ENCODE results near the gene GPR75. TPM values are rescaled to one million over a fixed set of nuclear protein-coding genes. Genes with fewer than 3 reads are reported as not detected.
"Not testable (repeated sequence)": the region's sequence is repeated elsewhere in the genome, so short reads cannot be mapped to it uniquely, and the experiment has no call there.

Gene GPR75
- total RNA-seq, 2 experiments from 2014 or later, result 2.9 to 3.3 TPM

- not testable (repeated sequence) for H3K36me3 Mint-ChIP-seq; H3K4me3 Mint-ChIP-seq; H3K27ac Mint-ChIP-seq; H3K9me3 Mint-ChIP-seq; H3K4me1 Mint-ChIP-seq; DNase-seq; ATAC-seq (ENCODE audit: low read depth); H3K27me3 Mint-ChIP-seq
- POLR2A ChIA-PET, result interaction anchor here (0.6 kb wide), 1 partner anchor 19 kb away, joined by 4 read pairs; no protein-coding TSS in a partner anchor
Measured at GRCh38 chr2:53841651-53842050, 18.1 kb downstream of the GPR75 start.

- Mint-ChIP-seq H3K9me3 (no peaks in the 10 kb centered on the region), H3K36me3 (no peaks in the 10 kb centered on the region), H3K27ac (no peak overlapping the region), H3K4me3 (no peak overlapping the region), H3K4me1 (peaks cover 4% of the 10 kb centered on the region), H3K27me3 (peaks cover 2% of the 10 kb centered on the region)
- DNase-seq, result no peak
- POLR2A ChIA-PET, result no interaction called here
- no peak for ATAC-seq (ENCODE audit: low read depth)
Measured at GRCh38 chr2:53840580-53840979, 19.2 kb downstream of the GPR75 start.

GRCh38 chr2:53829980-53830290 lies 29.8 kb downstream of the GPR75 start:
- POLR2A ChIA-PET; H3K9me3 Mint-ChIP-seq; DNase-seq; H3K27ac Mint-ChIP-seq; ATAC-seq (ENCODE audit: low read depth); H3K27me3 Mint-ChIP-seq; H3K36me3 Mint-ChIP-seq; H3K4me3 Mint-ChIP-seq; H3K4me1 Mint-ChIP-seq: not testable (repeated sequence)

- H3K9me3 Mint-ChIP-seq, result no peaks in the 10 kb centered on the region
- ATAC-seq (ENCODE audit: low read depth) (no peak), DNase-seq (no peak)
- no peak overlapping the region for H3K4me3 Mint-ChIP-seq
- H3K27me3 Mint-ChIP-seq, result no peaks in the 10 kb centered on the region
- H3K36me3 Mint-ChIP-seq, result peaks cover 1% of the 10 kb centered on the region
- no peak overlapping the region for H3K27ac Mint-ChIP-seq
- H3K4me1 Mint-ChIP-seq, result no peaks in the 10 kb centered on the region
- POLR2A ChIA-PET, result no interaction called here
Measured at GRCh38 chr2:53829273-53829979, 30.3 kb downstream of the GPR75 start.

- H3K27ac Mint-ChIP-seq, result no peak overlapping the region
Measured at GRCh38 chr2:53828331-53828730, 31.4 kb downstream of the GPR75 start.

GRCh38 chr2:53827398-53828175 lies 32.2 kb downstream of the GPR75 start:
- Mint-ChIP-seq H3K27ac (no peak overlapping the region), H3K36me3 (peaks cover 1% of the 10 kb centered on the region), H3K4me3 (no peak overlapping the region), H3K9me3 (no peaks in the 10 kb centered on the region), H3K27me3 (no peaks in the 10 kb centered on the region), H3K4me1 (no peaks in the 10 kb centered on the region)
- ATAC-seq (ENCODE audit: low read depth) (no peak), DNase-seq (no peak)
- POLR2A ChIA-PET, result no interaction called here

More at GRCh38 chr2:53828331-53828730, 31.4 kb downstream of the GPR75 start:
- ATAC-seq (ENCODE audit: low read depth), result no peak
- H3K27me3 Mint-ChIP-seq, result no peaks in the 10 kb centered on the region
- POLR2A ChIA-PET, result no interaction called here
- DNase-seq, result no peak
- H3K4me3 Mint-ChIP-seq, result no peak overlapping the region
- no peaks in the 10 kb centered on the region for H3K4me1 Mint-ChIP-seq
- H3K36me3 Mint-ChIP-seq, result peaks cover 1% of the 10 kb centered on the region
- H3K9me3 Mint-ChIP-seq, result no peaks in the 10 kb centered on the region

- DNase-seq (no peak), ATAC-seq (ENCODE audit: low read depth) (no peak)
- Mint-ChIP-seq H3K27me3 (no peaks in the 10 kb centered on the region), H3K4me1 (no peaks in the 10 kb centered on the region), H3K4me3 (no peak overlapping the region), H3K36me3 (peaks cover 1% of the 10 kb centered on the region), H3K9me3 (no peaks in the 10 kb centered on the region), H3K27ac (no peak overlapping the region)
- POLR2A ChIA-PET, result no interaction called here
Measured at GRCh38 chr2:53826587-53827397, 33.0 kb downstream of the GPR75 start.

- no peak for ATAC-seq (ENCODE audit: low read depth)
- Mint-ChIP-seq H3K36me3 (peaks cover 1% of the 10 kb centered on the region), H3K4me3 (no peak overlapping the region), H3K9me3 (no peaks in the 10 kb centered on the region), H3K4me1 (no peaks in the 10 kb centered on the region), H3K27ac (no peak overlapping the region), H3K27me3 (no peaks in the 10 kb centered on the region)
- no peak for DNase-seq
- POLR2A ChIA-PET, result no interaction called here
Measured at GRCh38 chr2:53826030-53826410, 33.7 kb downstream of the GPR75 start.

- H3K36me3 Mint-ChIP-seq; DNase-seq; ATAC-seq (ENCODE audit: low read depth); POLR2A ChIA-PET; H3K27me3 Mint-ChIP-seq; H3K27ac Mint-ChIP-seq; H3K4me1 Mint-ChIP-seq; H3K4me3 Mint-ChIP-seq; H3K9me3 Mint-ChIP-seq: not testable (repeated sequence)
Measured at GRCh38 chr2:53823639-53824038, 36.1 kb downstream of the GPR75 start.

- Mint-ChIP-seq H3K4me3 (no peak overlapping the region), H3K27me3 (no peaks in the 10 kb centered on the region), H3K27ac (no peak overlapping the region), H3K9me3 (no peaks in the 10 kb centered on the region), H3K36me3 (peaks cover 3% of the 10 kb centered on the region), H3K4me1 (no peaks in the 10 kb centered on the region)
- no peak for DNase-seq
- ATAC-seq (ENCODE audit: low read depth), result no peak
- POLR2A ChIA-PET, result no interaction called here
Measured at GRCh38 chr2:53821810-53822209, 38.0 kb downstream of the GPR75 start.

- ATAC-seq (ENCODE audit: low read depth) (no peak), DNase-seq (no peak)
- H3K4me3 Mint-ChIP-seq, result no peak overlapping the region
- H3K27ac Mint-ChIP-seq, result no peak overlapping the region
- peaks cover 6% of the 10 kb centered on the region for H3K36me3 Mint-ChIP-seq
- no peaks in the 10 kb centered on the region for H3K27me3 Mint-ChIP-seq
- H3K9me3 Mint-ChIP-seq, result no peaks in the 10 kb centered on the region
- POLR2A ChIA-PET, result no interaction called here
- H3K4me1 Mint-ChIP-seq, result no peaks in the 10 kb centered on the region
Measured at GRCh38 chr2:53820711-53821110, 39.1 kb downstream of the GPR75 start.

- Mint-ChIP-seq H3K4me3 (no peak overlapping the region), H3K27ac (no peak overlapping the region), H3K27me3 (no peaks in the 10 kb centered on the region), H3K36me3 (peaks cover 13% of the 10 kb centered on the region), H3K4me1 (no peaks in the 10 kb centered on the region), H3K9me3 (no peaks in the 10 kb centered on the region)
- POLR2A ChIA-PET, result no interaction called here
- DNase-seq (no peak), ATAC-seq (ENCODE audit: low read depth) (no peak)
Measured at GRCh38 chr2:53820048-53820447, 39.7 kb downstream of the GPR75 start.

GRCh38 chr2:53819634-53820033 lies 40.1 kb downstream of the GPR75 start:
- H3K4me1 Mint-ChIP-seq, result no peaks in the 10 kb centered on the region
- no peaks in the 10 kb centered on the region for H3K27me3 Mint-ChIP-seq
- DNase-seq, result no peak
- H3K27ac Mint-ChIP-seq, result no peak overlapping the region
- POLR2A ChIA-PET, result no interaction called here
- H3K9me3 Mint-ChIP-seq, result no peaks in the 10 kb centered on the region
- H3K4me3 Mint-ChIP-seq, result no peak overlapping the region
- ATAC-seq (ENCODE audit: low read depth), result no peak
- peaks cover 13% of the 10 kb centered on the region for H3K36me3 Mint-ChIP-seq

Data from activated naive CD8-positive, alpha-beta T cell treated with anti-CD3 and anti-CD28 coated beads, Interleukin-2, amount 10 ng/mL, durations not matched to agents 7 days and 5 days (primary cell).